ENCODE measurements around the gene TFF2.

Gene TFF2

DNA sequence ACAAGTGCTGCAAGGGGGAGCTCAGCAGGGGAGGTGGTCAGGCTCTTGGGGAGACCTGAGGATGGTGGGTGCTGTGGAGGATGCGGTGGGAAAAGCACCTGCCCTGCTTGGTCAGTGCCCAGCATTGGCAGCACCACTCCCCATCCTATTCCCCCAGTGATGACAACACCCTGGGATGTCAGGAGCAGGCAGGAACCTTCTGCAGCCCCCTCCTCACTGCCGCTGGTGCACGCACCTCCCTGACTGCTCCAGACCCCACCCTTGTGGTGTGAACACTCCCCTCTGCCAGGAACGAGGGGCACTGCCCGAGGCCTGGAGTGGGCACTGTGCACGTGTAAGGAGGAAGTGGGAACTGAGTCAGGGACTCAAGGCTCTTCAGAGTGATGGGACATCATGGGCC lies 32.5 kb upstream of the TFF2 start:
- no peak for DNase-seq

DNA sequence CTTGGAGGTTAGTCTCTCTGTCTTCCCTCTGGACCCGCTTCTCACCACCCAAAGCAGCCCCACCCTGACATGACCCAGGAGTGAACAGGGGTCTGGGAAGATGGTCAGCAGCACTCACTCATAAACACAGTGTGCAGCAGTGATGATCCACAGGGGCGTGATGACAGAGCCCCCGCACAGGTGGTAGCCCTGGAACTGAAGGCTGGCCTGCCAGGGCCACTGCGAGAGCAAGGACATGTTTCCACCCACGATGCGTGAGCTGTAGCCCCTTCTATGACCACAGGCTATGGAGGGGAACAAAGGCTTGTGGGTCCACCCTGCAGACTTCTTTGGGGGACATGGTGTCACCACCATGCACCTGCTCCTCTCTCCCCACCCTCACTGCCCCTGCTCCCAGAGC lies 32.1 kb upstream of the TFF2 start:
- no peak for DNase-seq

DNA sequence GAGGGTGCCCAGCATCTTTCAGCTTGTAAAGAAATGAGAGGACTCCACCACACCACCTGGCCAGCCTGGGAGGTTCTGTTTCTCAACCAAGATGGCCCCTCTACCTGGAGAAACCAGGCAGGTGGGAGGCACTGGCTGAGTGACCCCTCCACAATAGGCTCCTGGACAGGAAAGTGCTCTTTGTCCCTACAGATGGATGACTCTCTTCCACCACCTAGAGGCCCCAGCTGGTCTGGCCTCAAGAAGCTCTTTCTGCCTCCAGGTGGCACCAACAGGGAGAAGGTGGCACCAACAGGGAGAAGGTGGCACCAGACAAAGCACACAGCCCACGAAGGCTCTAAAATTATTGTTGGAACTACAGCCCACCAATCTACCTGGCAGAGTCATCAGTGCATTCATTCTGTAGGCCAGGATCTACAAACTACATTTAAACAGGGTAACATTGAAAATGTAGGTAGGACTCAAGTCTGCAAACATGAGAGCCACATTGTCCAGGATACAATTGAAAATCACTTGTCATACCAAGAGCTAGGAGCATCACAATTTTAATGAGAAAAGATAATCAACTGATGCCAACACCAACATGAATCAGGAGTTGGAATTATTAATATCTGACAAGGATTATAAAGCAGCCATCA lies 30.7 kb upstream of the TFF2 start:
- DNase-seq: peak; percentile 13

DNA sequence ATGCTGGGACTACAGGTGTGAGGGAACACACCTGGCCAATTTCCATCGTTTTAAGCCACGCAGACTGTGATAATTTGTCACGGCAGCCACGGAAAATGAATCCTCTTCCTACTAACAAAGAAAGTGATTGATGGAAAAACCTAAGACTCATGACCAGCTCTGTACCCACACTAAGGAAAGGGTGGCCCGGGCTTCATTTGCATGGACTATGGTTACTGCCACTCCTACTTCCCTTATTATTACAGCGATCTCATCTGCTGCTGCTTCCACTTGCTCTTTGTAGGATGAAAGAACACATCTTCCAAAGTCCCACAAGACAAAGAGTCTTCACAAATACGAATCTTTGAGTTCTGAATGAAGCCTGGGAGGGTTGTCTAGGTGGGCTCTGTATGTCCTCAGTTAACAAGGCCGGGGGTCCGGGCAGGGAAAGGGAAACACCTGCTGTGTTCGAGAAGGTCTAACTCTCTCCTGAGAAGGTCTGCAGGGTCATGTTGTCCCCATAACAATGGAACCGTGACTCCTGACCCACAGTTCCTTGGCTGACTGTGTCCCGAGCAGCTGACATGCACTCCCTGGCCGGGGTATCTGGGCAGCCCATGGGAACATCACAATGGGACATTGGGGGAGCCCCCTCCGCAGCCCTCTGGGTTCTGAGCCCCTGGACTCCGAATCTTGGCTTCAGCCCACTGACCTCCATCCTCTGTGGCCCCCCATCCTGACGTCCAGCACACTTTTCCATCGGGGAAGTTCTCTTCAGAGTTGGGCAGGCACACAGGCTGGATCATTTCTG lies 28.8 kb upstream of the TFF2 start:
- no peak for DNase-seq

DNA sequence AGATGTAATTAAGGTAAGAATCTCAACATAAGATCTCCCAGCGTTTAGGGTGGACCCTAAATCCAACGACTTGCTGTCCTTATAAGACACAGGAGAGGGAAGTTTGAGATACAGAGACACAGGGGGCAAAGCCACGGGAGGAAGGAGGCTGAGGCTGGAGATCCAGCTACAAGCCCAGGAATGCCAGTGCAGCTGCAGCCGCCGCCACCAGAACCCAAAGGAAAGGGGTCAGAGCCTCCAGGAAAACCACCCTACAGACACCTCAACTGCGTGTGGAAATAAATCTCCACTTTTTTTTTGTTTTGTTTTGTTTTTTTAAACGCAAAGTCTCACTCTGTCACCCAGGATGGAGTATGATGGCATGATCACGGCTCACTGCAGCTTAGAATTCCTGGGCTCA lies 27.6 kb upstream of the TFF2 start:
- DNase-seq: no peak

DNA sequence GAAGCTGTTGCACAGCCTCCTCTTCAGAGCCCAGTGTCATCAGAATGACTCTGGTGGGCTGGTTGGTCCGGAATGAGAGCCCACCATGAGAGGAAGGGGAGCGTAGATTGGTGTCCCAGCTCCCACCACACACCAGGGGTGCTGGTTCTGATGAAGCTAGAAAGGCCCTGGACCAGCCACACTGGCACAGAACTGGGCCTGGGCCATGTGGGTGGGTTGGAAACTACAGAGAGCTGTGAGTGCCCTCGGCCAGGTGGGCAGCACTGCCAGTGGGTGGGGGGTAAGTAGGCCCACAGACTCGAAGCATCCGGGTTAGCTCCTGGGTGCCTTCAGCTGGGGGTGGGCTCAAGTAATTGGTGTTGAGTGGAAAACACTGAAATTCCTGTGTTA lies 27.2 kb upstream of the TFF2 start:
- DNase-seq: no peak

DNA sequence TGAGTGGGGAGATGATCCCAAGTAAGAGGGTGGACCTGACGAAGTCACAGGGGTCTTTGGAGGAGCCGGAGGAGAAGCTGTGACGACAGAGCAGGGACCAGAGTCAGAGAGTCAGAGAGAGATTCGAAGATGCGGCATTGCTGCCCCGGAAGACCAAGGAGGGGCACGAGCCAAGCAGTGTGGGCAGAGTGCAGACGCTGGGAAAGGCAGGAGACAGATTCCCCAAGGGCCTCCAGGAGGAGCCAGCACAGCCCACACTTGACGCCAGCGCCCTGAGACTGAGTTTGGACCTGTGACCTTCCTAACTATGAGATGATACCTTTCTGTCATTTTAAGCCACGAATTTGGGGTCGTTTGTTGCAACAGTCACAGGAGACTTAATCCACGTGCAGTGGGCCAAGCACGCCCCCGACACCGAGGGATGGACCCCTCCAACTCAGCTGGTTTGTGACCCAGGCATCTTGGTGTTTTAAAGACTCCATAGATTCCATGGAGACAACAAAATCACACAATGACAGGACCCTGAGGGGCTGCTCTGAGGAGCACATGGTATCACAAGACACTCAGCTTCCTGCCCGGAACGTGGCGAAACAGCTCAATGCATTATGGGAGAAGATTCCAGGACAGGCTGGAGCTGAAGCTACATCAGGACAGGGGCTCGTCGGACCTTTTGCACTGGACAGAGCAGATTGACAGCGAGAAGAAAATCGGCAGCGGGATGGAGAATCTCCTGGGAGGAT lies 26.6 kb upstream of the TFF2 start:
- no peak for DNase-seq

DNA sequence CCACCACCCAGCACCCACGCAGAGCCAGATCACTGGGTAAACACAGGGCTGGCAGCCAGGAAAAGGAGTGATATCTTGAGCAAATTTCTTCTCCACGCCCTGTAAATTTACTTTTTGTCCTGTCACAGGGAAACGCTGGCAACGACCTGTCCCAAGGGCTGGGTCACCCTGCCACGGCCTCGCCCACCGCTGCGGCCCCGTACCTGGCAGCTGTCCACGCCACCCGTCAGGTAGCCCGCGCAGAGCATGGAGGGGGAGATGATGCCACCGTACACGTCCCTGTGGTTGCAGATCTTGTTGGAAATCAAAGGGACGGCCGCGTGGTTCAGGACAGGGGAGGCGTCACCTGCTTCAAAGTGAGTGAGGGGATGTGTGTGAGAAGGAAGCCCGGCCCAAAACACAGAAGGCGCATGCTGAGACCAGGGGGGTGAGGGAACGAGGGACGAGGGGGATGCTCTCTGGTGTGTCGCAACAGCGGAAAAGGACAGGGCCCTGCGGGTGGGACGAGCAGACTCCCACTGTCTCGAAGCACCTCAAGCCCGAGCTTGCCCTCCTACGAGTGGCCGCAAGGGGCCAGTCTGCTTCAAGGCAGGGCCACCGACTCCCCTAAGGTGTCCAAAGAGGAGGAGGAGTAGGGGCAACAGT lies 25.7 kb upstream of the TFF2 start:
- DNase-seq: no peak

DNA sequence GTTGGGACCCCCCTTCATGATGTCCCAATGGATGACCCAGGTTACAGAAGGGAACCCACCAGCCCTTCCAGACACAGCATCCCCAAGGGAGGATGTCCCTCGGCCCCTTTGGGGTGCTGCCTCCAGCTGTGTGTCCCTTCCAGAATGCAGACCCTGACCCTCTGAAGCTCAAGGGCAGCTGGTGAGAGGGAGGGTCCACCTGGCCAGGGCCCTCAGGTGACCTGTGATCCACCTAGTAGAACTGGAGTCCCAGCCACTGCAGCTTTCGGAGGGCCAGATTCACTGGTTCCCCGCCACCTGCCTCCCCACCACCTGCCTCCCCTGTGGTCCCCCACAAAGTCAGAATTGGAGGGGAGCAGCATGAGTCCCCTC lies 25.2 kb upstream of the TFF2 start:
- no peak for DNase-seq

DNA sequence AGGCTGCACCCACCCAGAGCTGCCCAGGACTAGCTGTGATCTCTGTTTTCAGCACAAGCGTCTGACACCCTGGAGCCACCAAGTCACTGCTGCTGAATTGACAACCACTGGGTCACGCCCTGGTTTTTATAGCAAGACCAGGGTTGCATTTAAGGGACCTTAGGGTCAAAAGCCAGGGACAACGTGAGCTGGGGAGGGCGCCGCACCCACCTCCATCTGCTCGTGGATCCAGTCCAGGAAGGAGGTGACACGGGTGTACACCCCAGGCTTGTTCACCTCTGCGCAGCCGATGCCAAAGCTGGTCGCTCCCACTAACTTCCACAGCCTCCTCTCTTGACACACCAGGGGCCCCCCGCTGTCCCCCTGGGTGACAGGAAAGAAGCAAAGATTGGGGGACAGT lies 24.7 kb upstream of the TFF2 start:
- no peak for DNase-seq

DNA sequence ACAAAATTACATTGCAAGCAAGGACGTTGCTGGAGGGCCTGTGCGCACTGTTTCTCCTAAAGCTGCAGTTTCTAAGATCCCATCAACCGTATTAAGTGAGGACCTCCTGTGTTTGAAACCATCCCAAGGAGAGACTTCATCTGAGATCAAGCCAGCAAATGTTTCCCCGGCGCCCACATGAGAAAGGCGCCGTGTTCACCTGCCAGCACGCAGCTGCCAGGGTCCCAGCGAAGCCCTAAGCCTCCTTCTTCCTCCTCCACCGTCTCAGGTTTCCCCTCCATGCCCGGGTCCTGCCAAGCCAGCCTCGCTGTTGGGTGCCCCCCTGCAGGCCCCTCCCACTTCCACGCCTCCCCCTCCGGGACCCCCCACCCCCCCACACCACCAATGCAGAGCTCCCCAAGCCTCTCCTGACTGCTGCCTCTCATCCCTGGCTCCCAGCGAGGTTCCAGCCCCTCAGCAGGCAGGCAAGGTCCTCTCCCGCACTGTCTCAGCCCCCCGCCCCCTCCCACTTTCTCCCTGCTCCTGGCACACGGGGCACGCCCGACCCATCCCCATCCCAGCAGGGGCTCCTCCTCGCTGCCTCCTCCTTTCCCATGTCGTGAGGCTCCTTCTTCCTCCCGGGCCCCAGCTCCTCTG lies 24.2 kb upstream of the TFF2 start:
- DNase-seq: no peak

DNA sequence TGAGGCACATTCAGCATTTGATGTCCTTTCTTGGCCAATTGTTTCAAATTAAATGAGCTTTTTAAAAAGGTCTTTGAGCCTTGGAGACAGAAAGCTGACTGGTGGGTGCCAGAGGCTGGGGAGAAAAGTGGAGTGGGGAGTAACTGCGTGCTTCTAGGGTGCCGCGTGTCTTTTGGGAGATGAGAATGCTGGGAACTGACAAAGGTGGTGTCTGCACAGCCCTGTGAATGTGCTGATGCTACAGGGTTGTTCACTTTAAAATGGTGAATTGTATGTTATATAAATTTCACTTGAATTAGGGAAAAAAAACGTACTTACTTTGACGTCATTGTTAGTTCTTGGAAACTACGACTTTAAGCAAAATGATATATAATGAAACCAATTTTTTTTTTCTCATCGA lies 23.7 kb upstream of the TFF2 start:
- DNase-seq: no peak

DNA sequence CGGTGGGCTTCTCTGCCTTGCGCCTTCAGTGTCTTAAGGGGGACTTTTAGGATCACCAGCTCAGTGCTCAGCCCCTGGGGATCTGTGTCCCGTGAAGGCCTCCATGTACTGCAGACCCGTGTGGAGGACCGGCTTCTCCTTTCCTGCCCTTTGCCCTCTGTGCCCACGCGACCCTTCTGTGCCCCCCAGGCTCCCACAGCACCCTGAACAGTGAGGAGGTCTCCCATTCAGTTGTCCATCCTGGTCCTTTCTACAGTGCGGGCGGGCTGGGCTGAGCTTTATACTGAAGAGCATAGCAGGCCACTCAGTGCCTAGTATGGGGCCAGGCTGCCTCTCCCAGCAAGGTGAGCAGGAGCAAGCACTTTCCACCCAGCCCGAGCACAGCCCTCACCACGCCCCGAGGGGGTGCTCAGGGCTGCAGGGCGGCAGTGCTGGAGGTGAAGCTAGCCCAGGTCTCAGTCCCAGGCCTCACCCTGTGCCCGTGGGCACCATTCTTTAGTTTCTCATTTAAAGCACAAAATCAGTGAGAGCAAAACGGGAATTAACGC lies 23.2 kb upstream of the TFF2 start:
- no peak for DNase-seq

DNA sequence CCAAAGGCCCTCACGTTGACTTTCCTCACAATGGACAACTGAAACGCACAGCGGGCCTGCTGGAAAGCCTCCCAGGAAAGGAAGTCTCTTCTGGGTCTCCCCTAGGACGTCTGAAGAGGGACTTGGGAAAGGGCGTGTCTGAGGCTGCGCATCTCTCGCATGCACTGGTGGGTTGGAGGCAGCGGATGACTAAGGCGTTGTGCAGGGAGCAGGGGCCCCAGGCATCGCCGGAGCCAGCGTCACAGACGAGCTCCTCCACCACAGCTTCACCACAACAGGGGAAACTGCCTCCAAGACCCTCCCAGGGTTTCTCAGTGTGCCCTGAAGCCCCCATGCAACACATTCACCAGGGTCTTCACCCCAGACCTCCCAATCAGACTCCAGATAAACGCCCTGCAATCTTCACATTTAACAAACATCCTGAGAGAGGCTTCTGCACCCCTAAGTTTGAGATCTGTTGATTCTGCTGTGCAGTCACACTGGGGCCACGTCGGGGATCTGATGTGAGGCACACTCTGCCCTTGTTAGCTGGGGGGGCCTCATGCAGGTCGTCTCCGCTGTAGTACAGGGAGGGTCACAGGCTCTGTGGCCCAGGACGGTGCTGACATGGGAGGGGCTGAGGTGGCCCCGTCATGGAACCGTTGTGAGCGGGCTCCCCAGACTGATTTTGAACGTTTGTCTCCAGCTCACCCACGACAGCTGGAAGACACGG lies 22.6 kb upstream of the TFF2 start:
- peak; percentile 24 for DNase-seq

DNA sequence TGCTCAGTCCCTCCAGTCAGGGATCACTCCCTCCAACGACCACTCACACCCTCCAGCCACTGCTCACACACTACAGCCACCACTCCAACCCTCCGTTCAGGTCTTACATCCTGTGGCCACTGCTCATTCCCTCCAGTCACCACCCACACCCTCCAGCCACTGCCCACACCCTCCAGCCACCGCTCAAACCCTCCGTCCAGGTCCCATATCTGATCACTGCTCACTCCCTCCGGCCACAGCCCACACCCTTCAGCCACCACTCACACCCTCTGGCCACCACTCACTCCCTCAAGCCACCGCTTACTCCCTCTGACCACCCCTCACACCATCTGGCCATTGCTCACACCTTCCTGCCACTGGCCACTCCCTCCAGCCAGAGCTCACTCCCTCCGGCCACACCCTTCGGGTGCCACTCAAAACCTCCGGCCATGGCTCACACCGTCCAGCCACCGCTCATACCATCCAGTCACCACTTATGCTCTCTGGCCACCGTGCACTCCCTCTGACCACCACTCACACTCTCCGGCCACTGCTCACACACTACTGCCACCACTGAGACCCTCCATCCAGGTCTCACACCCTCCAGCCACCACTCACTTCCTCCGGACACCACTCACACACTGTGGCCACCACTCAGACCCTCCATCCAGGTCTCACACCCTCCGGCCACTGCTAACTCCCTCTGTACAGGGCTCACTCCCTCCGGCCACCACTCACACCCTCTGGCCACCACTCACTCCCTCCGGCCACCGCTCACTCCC lies 20.3 kb upstream of the TFF2 start:
- no peak for DNase-seq

DNA sequence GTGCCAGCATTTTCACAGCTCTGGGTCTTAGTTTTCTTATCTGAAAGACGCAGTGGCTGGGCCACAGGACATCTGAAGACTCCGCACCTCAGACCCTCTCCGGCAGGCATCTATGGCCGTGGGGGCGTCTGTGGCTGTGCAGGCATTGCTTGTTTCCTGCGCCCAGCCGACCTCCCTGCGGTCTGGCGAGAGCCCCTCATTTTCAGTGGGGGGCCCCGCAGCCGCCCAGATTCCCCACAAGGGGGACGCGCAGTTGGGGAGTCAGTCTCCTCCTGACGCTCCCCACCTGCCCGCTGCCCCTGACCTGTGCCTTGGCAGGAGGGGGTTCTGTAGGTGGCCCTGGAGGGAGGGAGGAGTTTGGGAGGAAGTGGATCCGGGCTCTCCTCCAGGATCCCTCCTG lies 19.0 kb upstream of the TFF2 start:
- DNase-seq: no peak

DNA sequence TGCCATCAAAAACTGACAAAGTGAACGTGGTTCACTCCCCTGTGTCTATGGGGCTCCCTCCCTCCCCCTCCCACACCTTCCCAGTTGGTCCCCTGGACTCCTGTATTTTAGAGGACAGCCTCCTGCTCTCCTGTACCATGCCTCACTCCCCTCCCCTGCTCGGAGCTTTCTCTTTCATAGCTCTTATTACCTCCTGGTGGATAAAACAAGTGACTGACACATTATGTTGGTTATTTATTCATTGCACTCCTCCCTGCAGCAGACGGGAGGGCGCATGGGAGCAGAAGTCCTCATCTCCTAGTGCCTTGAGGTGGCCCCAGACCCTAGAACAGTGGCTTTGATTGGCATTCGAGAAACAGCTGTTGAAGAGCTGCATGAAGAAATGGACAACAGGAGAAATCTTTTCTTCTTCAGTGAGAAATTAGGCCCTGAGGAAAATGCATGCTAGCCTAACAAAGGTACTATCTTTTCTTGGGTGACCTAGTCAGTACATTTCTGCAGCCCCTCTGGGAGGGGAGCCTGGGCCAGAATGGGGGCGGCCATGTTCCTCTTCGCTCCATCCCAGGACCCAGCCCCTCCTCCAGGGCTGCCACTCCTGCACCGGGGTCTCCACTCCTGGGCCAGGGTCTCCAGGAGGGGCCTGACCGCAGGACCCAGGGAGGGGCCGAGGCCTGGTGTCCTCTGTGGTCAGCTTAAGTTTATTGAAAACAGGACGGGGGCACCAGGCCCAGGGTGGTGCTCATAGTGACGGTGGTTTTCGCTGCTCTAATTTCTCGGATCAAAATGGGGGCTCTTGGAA lies 16.8 kb upstream of the TFF2 start:
- no peak for DNase-seq

DNA sequence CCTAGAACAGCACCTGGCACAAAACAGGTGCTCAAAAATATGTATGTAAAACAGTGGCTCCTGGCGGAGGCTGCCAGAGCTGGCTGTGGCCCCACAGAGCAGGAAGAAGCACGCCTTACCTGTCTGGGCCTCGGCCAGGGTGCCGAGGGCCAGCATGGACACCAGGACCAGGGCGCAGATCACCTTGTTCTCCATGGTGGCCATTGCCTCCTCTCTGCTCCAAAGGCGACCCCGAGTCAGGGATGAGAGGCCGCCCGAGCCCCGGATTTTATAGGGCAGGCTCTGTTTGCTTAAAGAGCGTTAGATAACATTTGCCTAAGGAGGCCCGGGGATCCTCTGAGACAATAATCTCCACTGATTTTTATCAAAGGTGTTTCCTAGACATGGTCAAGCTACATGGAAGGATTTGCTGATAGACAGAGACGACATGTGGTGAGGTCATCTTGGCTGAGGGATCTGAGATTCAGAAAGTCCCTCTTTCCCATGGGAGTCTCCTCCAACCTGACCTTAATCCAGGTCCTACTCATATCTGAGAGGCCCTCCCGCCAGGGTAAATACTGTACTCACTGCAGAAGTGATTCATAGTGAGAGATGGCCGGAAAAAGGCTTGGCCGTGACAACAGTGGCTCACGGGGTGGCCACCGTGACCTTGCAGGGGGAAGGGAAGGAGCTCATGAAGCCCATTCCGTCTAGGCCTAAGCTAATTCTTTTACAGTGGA lies 15.7 kb upstream of the TFF2 start, which contains the start of gene TFF1:
Gene TFF1, minus strand, starts transcription at position 244 of the 719 bp plus-strand sequence. Its CDS starts 40 bp downstream, at position 204.
- no peak for DNase-seq

DNA sequence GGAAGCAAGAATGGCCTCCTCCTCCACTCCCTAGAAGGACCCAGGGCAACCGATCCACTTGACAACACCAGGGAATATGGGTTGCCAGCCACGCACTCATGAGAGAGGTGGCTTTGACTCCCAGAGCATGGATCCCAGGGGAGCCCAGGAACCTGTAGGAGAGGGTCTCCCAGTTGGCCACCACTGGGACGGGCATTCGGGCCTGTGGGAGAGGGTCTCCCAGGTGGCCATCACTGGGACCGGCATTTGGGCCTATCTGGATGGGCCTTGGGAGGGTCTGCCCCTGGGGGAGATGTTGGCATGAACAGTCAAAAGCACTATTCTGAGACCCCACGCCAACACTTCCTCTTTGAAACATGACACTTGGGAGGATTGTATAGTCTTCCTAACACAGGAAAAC lies 15.0 kb upstream of the TFF2 start:
- DNase-seq: no peak
